ENCODE results near the gene CDH4.

- TF ChIP-seq, protein P1, sequence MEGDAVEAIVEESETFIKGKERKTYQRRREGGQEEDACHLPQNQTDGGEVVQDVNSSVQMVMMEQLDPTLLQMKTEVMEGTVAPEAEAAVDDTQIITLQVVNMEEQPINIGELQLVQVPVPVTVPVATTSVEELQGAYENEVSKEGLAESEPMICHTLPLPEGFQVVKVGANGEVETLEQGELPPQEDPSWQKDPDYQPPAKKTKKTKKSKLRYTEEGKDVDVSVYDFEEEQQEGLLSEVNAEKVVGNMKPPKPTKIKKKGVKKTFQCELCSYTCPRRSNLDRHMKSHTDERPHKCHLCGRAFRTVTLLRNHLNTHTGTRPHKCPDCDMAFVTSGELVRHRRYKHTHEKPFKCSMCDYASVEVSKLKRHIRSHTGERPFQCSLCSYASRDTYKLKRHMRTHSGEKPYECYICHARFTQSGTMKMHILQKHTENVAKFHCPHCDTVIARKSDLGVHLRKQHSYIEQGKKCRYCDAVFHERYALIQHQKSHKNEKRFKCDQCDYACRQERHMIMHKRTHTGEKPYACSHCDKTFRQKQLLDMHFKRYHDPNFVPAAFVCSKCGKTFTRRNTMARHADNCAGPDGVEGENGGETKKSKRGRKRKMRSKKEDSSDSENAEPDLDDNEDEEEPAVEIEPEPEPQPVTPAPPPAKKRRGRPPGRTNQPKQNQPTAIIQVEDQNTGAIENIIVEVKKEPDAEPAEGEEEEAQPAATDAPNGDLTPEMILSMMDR (IDR thresholded peaks at IDR 0.05), result no peak
- TF ChIP-seq POLR2A (IDR thresholded peaks at IDR 0.05), result no peak
- no peak for TF ChIP-seq EP300 (IDR thresholded peaks at IDR 0.05)
Observed at GRCh38 chr20:61688411-61688810, 436.4 kb downstream of the CDH4 start.

All from upper lobe of left lung (tissue), 4 donors.